Endothelial cell of umbilical vein (primary cell): ENCODE results near the gene STAC3.

Source experiments
- CTCF ChIP-seq, 2 donors: IDR thresholded peaks; 1 replicate in 1 of 2; 2 replicates in 1 of 2; pipeline ENCODE4 v1.5.1; 2011; ENCODE audit warnings: low read length in 2 of 2, mild to moderate bottlenecking in 2 of 2, moderate library complexity in 2 of 2, control low read depth in 1 of 2, inconsistent platforms in 1 of 2, low read depth in 1 of 2; ENCODE audit not compliant: insufficient read depth in 1 of 2; ENCODE audit errors: extremely low read depth in 1 of 2
- EZH2 ChIP-seq: IDR thresholded peaks from 2 replicates; pipeline ENCODE4 v1.6.1; 2012; ENCODE audit warnings: borderline replicate concordance, low read depth, mild to moderate bottlenecking, moderate library complexity, low read length, inconsistent platforms; ENCODE audit not compliant: severe bottlenecking
- MAX ChIP-seq: IDR thresholded peaks from 2 replicates; pipeline ENCODE4 v1.6.1; 2011; ENCODE audit not compliant: insufficient read depth, insufficient read length
- POLR2A ChIP-seq: IDR thresholded peaks from 2 replicates; pipeline ENCODE4 v1.6.1; 2012; ENCODE audit warnings: low read depth, mild to moderate bottlenecking, control low read depth, low read length
- POLR2AphosphoS5 ChIP-seq: IDR thresholded peaks from 2 replicates; pipeline ENCODE4 v1.6.1; 2012; ENCODE audit warnings: low read depth, mild to moderate bottlenecking, control low read depth, low read length, moderate library complexity; ENCODE audit not compliant: insufficient read depth

GRCh38 chr12:57216921-57217879, 33.8 kb downstream of the STAC3 start:
- TF ChIP-seq POLR2A (no peak), CTCF (IDR thresholded peaks at IDR 0.05; ENCODE audit: extremely low read depth in 1 of 2, insufficient read depth in 1 of 2, low read depth in 1 of 2, low read length in 2 of 2) (no peak), EZH2 (peak; percentile 95), MAX (no peak), POLR2AphosphoS5 (no peak)
